K562 (cell line): ENCODE results near the gene SGMS1. TPM values are rescaled to one million over a fixed set of nuclear protein-coding genes. Genes with fewer than 3 reads are reported as not detected.
"Not testable (repeated sequence)": the region's sequence is repeated elsewhere in the genome, so short reads cannot be mapped to it uniquely, and the experiment has no call there.

Experiments used
- CEBPB ChIP-seq: fragments of 450-650 bp; IDR thresholded peaks from 2 replicates; pipeline ENCODE4 v1.6.1; 2016; ENCODE audit warnings: missing genetic modification characterization, missing compliant biosample characterization
- CREB1 ChIP-seq, 2 experiments: sonication (generic) in 1 of 2; formaldehyde crosslinking in 1 of 2; IDR thresholded peaks; 2 replicates each; pipeline versions ENCODE4 v1.6.1 to v1.8.0; 2012 to 2022; ENCODE audit warnings: inconsistent platforms in 1 of 2, mild to moderate bottlenecking in 1 of 2, missing genetic modification reagents in 1 of 2, moderate library complexity in 1 of 2
- FOXP1 ChIP-seq: sonication (generic); formaldehyde crosslinking; IDR thresholded peaks from 2 replicates; pipeline ENCODE4 v1.8.0; 2022; ENCODE audit warnings: mild to moderate bottlenecking, missing genetic modification reagents
- LCOR ChIP-seq: sonication (generic); formaldehyde crosslinking; IDR thresholded peaks from 2 replicates; pipeline ENCODE4 v1.8.0; 2022; ENCODE audit warnings: mild to moderate bottlenecking, missing genetic modification reagents
- MYC ChIP-seq, 2 experiments: fragments of 250-450 bp in 1 of 2; sonication (Bioruptor Pico) in 1 of 2; IDR thresholded peaks; 2 replicates each; pipeline versions ENCODE4 v1.5.1 to v1.6.1; 2012 to 2021; ENCODE audit warnings: low read depth in 2 of 2, borderline replicate concordance in 1 of 2, improper control_type of control experiment in 1 of 2, low read length in 1 of 2, mild to moderate bottlenecking in 1 of 2, moderate library complexity in 1 of 2
- NFIC ChIP-seq: fragments of 450-650 bp; IDR thresholded peaks from 2 replicates; pipeline ENCODE4 v1.6.1; 2017; ENCODE audit warnings: mild to moderate bottlenecking, inconsistent platforms
- RBBP5 ChIP-seq: fragments of 200-600 bp; sonication (generic); IDR thresholded peaks from 2 replicates; pipeline ENCODE4 v1.6.1; 2012; ENCODE audit warnings: borderline replicate concordance, mild to moderate bottlenecking, low read length, control low read depth, inconsistent platforms; ENCODE audit not compliant: insufficient read depth, poor library complexity, severe bottlenecking
- TARDBP ChIP-seq: fragments of 450-650 bp; IDR thresholded peaks from 2 replicates; pipeline ENCODE4 v1.6.1; 2016
- polyA plus RNA-seq, 8 experiments: library from polyadenylated mRNA; depleted of rRNA in 4 of 8; stranded (reverse) in 5 of 8; unstranded in 3 of 8; fragments of >200 nt; fragmentation: Nextera tagmentation in 2 of 8; fragmentation: Illumina TruSeq in 1 of 8; extraction: Ambion mirVana in 2 of 8; extraction: Trizol in 1 of 8; gene quantifications; 2 replicates each; pipeline versions ENCODE4 v1.2.1 to v1.2.3, GENCODE V29; 2011 to 2014; ENCODE audit warnings: inconsistent platforms in 1 of 8, missing spikeins in 1 of 8
- total RNA-seq, 7 experiments: library from RNA; depleted of rRNA in 6 of 7; stranded (reverse); fragments of >200 nt in 6 of 7; fragmentation: Illumina TruSeq in 2 of 7; extraction: Trizol in 2 of 7; gene quantifications; 2 replicates each; pipeline versions ENCODE4 v1.2.1 to v1.2.3, GENCODE V29; 2011 to 2021; ENCODE audit warnings: low replicate concordance in 1 of 7
- TF ChIP-seq, protein P1 (sequence below), 2 experiments: IDR thresholded peaks; 2 replicates each; pipeline ENCODE4 v1.6.1; 2011; ENCODE audit warnings: borderline replicate concordance in 1 of 2, control low read depth in 1 of 2, low read depth in 1 of 2, low read length in 1 of 2, mild to moderate bottlenecking in 1 of 2, mixed read lengths in 1 of 2, moderate library complexity in 1 of 2; ENCODE audit not compliant: insufficient read depth in 1 of 2, insufficient read length in 1 of 2, poor library complexity in 1 of 2, severe bottlenecking in 1 of 2; ENCODE audit errors: extremely low read depth in 1 of 2

The SGMS1 gene
- total and polyA plus RNA-seq, 9 of the 15 experiments (the other 6 are each of a cell fraction or from before 2014, with no cell fraction given): 22.6 to 232 (median 82.2) TPM

GRCh38 chr10:50659865-50660730, 36.3 kb upstream of the SGMS1 start (continued):
- TF ChIP-seq, protein P1, sequence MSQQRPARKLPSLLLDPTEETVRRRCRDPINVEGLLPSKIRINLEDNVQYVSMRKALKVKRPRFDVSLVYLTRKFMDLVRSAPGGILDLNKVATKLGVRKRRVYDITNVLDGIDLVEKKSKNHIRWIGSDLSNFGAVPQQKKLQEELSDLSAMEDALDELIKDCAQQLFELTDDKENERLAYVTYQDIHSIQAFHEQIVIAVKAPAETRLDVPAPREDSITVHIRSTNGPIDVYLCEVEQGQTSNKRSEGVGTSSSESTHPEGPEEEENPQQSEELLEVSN (IDR thresholded peaks at IDR 0.05; ENCODE audit: borderline replicate concordance in 1 of 2, extremely low read depth in 1 of 2, insufficient read depth in 1 of 2, insufficient read length in 1 of 2, low read depth in 1 of 2, low read length in 1 of 2, poor library complexity in 1 of 2, severe bottlenecking in 1 of 2): peak in 1 of 2 experiments; percentile 68
- peak; percentile 59 for TF ChIP-seq MYC (IDR thresholded peaks at IDR 0.05; ENCODE audit: low read depth, low read length)
- TF ChIP-seq MYC (CRISPR knock-in tag; IDR thresholded peaks at IDR 0.05; ENCODE audit: borderline replicate concordance, low read depth); CREB1 (IDR thresholded peaks at IDR 0.05): not testable (repeated sequence)
- TF ChIP-seq CREB1 (CRISPR knock-in tag; IDR thresholded peaks at IDR 0.05): peak; percentile 63; the same call in 1 of the 2 replicates
- 0 out of 2 replicates have a peak, but pooled peaks have one; percentile 7 for TF ChIP-seq CEBPB (tag)
- peak; percentile 60 for TF ChIP-seq RBBP5
- 0 out of 2 replicates have a peak, but pooled peaks have one; percentile 51 for TF ChIP-seq TARDBP
- TF ChIP-seq LCOR: 0 out of 2 replicates have a peak, but pooled peaks have one; percentile 37
- TF ChIP-seq NFIC: peak; percentile 24; the same call in 1 of the 2 replicates
- TF ChIP-seq FOXP1: peak; percentile 17; the same call in 1 of the 2 replicates
- TF ChIP-seq, all 486 proteins: peak for 73; not testable (repeated sequence) for 413
